ENCODE results near the gene LRPAP1. TPM values are rescaled to one million over a fixed set of nuclear protein-coding genes. Genes with fewer than 3 reads are reported as not detected.

Gene LRPAP1
- total RNA-seq, 5 donors from 2014 or later (not counting 1 experiment from before 2014, with no cell fraction given): 81.2 to 88.4 (median 81.9) TPM

DNA sequence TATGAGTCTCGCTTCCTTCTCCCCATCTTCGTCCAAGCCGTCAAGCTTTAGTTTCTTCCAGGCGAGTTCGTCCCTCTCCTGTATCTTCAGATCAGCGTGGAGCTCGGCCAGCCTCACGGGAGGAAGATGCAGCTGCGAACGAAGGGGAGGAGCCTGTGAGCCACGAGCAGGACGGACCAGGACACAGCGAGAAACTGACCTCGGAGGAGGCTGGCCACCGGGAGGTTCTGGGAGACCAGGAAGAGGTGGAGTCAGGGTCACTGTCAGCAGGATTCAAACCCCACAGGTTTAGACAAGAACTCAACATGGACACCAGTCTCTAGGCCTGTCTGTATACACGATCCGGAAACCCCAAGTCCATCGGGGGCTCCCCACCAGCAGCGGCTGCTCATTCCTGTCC lies 7.3 kb downstream of the LRPAP1 start:
- Histone ChIP-seq H3K27ac (ENCODE audit: low read length) (no peak overlapping the region), H3K27me3 (replicated peaks in 1 of 2; ENCODE audit: control insufficient read depth in 2 of 2, extremely low read depth in 1 of 2, insufficient read depth in 2 of 2, low read length in 1 of 2) (no peaks in the 10 kb centered on the region), H3K4me3 (ENCODE audit: control insufficient read depth in 1 of 2, extremely low read depth in 1 of 2, low read length in 1 of 2) (no peak overlapping the region), H3K9me3 (no peaks in the 10 kb centered on the region), H3K4me1 (ENCODE audit: control insufficient read depth in 1 of 2, extremely low read depth in 1 of 2, insufficient read depth in 2 of 2, low read length in 2 of 2) (peaks cover 0 to 26% of the 10 kb centered on the region in 2 experiments), H3K36me3 (ENCODE audit: control insufficient read depth in 2 of 2, extremely low read depth in 1 of 2, insufficient read depth in 1 of 2, low read length in 1 of 2) (peaks cover 11 to 73% of the 10 kb centered on the region in 2 donors)
- POLR2A ChIA-PET: interaction anchor here in 1 of 2 donors (0.5 kb wide), 1 partner anchor 1005 kb away, joined by 12 read pairs; no protein-coding TSS in a partner anchor
- Mint-ChIP-seq H3K27ac (no peak overlapping the region), H3K4me3 (no peak overlapping the region), H3K27me3 (no peaks in the 10 kb centered on the region), H3K4me1 (peaks cover 22 to 25% (median 22%) of the 10 kb centered on the region in 3 donors), H3K36me3 (peaks cover 9% of the 10 kb centered on the region), H3K9me3 (no peaks in the 10 kb centered on the region)
- DNase-seq (no peak), ATAC-seq (replicated peaks in 1 of 4) (no peak)
- CTCF ChIA-PET: no interaction called here
- WGBS (ENCODE audit: insufficient coverage): 87% methylated on average over 16 of the region's 19 CpGs

- H3K36me3 ChIP-seq (ENCODE audit: control insufficient read depth in 2 of 2, extremely low read depth in 1 of 2, insufficient read depth in 1 of 2, low read length in 1 of 2): peaks cover 13 to 74% of the 10 kb centered on the region in 2 donors
- POLR2A ChIA-PET: no interaction called here
Measured at GRCh38 chr4:3524349-3524748, 7.9 kb downstream of the LRPAP1 start.

GRCh38 chr4:3523628-3524221 lies 8.5 kb downstream of the LRPAP1 start:
- Mint-ChIP-seq H3K27ac (no peak overlapping the region), H3K9me3 (no peaks in the 10 kb centered on the region), H3K4me3 (no peak overlapping the region), H3K4me1 (peaks cover 16 to 19% (median 17%) of the 10 kb centered on the region in 3 donors), H3K36me3 (peaks cover 11% of the 10 kb centered on the region), H3K27me3 (no peaks in the 10 kb centered on the region)
- Histone ChIP-seq H3K36me3 (ENCODE audit: control insufficient read depth in 2 of 2, extremely low read depth in 1 of 2, insufficient read depth in 1 of 2, low read length in 1 of 2) (peaks cover 18 to 78% of the 10 kb centered on the region in 2 donors), H3K27ac (ENCODE audit: low read length) (no peak overlapping the region), H3K9me3 (no peaks in the 10 kb centered on the region), H3K27me3 (replicated peaks in 1 of 2; ENCODE audit: control insufficient read depth in 2 of 2, extremely low read depth in 1 of 2, insufficient read depth in 2 of 2, low read length in 1 of 2) (no peaks in the 10 kb centered on the region), H3K4me1 (ENCODE audit: control insufficient read depth in 1 of 2, extremely low read depth in 1 of 2, insufficient read depth in 2 of 2, low read length in 2 of 2) (peaks cover 0 to 17% of the 10 kb centered on the region in 2 experiments), H3K4me3 (ENCODE audit: control insufficient read depth in 1 of 2, extremely low read depth in 1 of 2, low read length in 1 of 2) (no peak overlapping the region)
- ATAC-seq (replicated peaks in 1 of 4) (no peak), DNase-seq (no peak)
- 95% methylated on average over 13 of the region's 24 CpGs for WGBS (ENCODE audit: insufficient coverage)
- CTCF ChIA-PET: no interaction called here
- POLR2A ChIA-PET: no interaction called here

More at GRCh38 chr4:3524349-3524748, 7.9 kb downstream of the LRPAP1 start:
- Histone ChIP-seq H3K9me3 (no peaks in the 10 kb centered on the region), H3K27me3 (replicated peaks in 1 of 2; ENCODE audit: control insufficient read depth in 2 of 2, extremely low read depth in 1 of 2, insufficient read depth in 2 of 2, low read length in 1 of 2) (no peaks in the 10 kb centered on the region), H3K4me3 (ENCODE audit: control insufficient read depth in 1 of 2, extremely low read depth in 1 of 2, low read length in 1 of 2) (no peak overlapping the region), H3K4me1 (ENCODE audit: control insufficient read depth in 1 of 2, extremely low read depth in 1 of 2, insufficient read depth in 2 of 2, low read length in 2 of 2) (peaks cover 0 to 20% of the 10 kb centered on the region in 2 experiments), H3K27ac (ENCODE audit: low read length) (no peak overlapping the region)
- H3K4me1 Mint-ChIP-seq: peaks cover 17 to 20% (median 19%) of the 10 kb centered on the region in 3 donors
- H3K27ac Mint-ChIP-seq: no peak overlapping the region
- DNase-seq (no peak), ATAC-seq (replicated peaks in 1 of 4) (no peak)
- 95% methylated on average over 8 of the region's 8 CpGs for WGBS (ENCODE audit: insufficient coverage)
- peaks cover 11% of the 10 kb centered on the region for H3K36me3 Mint-ChIP-seq
- no peaks in the 10 kb centered on the region for H3K27me3 Mint-ChIP-seq
- no peaks in the 10 kb centered on the region for H3K9me3 Mint-ChIP-seq
- CTCF ChIA-PET: no interaction called here
- H3K4me3 Mint-ChIP-seq: no peak overlapping the region

DNA sequence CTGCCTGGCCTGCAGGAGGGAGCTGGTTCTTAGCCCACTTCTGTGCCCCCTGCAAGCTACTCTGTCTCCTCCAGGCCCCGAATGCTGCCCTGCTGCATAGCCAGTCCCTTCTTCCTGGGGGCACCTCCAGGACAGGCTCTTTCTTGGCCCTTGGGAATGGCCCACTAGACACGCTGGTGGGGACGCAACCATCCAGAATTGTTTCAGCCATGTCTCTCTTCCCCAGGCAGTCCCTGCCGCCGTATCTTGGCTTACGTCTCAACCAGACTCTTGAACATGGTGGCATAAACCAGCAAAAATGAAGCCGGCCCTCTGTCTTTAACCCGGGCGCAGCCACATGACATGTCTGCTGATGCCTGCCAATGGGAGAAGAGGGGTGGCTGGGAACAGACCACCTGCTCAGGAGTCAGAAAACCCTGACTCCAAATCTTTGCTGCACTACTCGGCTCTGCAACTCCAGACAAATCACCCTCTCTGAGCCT lies 9.0 kb downstream of the LRPAP1 start:
- ChIA-PET POLR2A (no interaction called here), CTCF (no interaction called here)
- DNase-seq (no peak), ATAC-seq (replicated peaks in 1 of 4) (no peak)
- no peaks in the 10 kb centered on the region for H3K27me3 ChIP-seq (replicated peaks in 1 of 2; ENCODE audit: control insufficient read depth in 2 of 2, extremely low read depth in 1 of 2, insufficient read depth in 2 of 2, low read length in 1 of 2)
- H3K9me3 ChIP-seq: no peaks in the 10 kb centered on the region
- Mint-ChIP-seq H3K4me3 (no peak overlapping the region), H3K27ac (no peak overlapping the region), H3K27me3 (no peaks in the 10 kb centered on the region), H3K36me3 (peaks cover 11% of the 10 kb centered on the region), H3K9me3 (no peaks in the 10 kb centered on the region), H3K4me1 (peaks cover 14 to 16% (median 14%) of the 10 kb centered on the region in 3 donors)
- no peak overlapping the region for H3K4me3 ChIP-seq (ENCODE audit: control insufficient read depth in 1 of 2, extremely low read depth in 1 of 2, low read length in 1 of 2)
- H3K4me1 ChIP-seq (ENCODE audit: control insufficient read depth in 1 of 2, extremely low read depth in 1 of 2, insufficient read depth in 2 of 2, low read length in 2 of 2): peaks cover 0 to 11% of the 10 kb centered on the region in 2 experiments
- 94% methylated on average over 9 of the region's 10 CpGs for WGBS (ENCODE audit: insufficient coverage)
- no peak overlapping the region for H3K27ac ChIP-seq (ENCODE audit: low read length)
- H3K36me3 ChIP-seq (ENCODE audit: control insufficient read depth in 2 of 2, extremely low read depth in 1 of 2, insufficient read depth in 1 of 2, low read length in 1 of 2): peaks cover 19 to 78% of the 10 kb centered on the region in 2 donors

DNA sequence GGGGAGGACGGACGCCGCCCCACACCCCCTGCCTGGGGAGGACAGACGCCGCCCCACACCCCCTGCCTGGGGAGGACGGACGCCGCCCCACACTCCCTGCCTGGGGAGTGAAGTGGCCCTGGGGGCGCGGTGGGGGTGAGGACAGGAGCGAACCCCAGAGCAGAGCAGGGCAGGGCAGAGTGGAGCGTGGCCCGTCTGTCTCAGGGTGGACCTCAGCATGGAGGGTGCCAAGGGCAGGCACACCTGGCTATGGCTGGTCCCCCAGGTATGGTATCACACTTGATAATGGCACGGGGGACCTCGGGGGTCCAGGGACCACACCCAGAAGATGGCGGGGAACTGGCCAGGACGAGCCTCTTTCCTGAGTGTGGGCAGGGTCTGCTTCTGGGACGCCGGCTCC lies 9.6 kb downstream of the LRPAP1 start:
- no peak overlapping the region for H3K4me3 Mint-ChIP-seq
- Histone ChIP-seq H3K27me3 (replicated peaks in 1 of 2; ENCODE audit: control insufficient read depth in 2 of 2, extremely low read depth in 1 of 2, insufficient read depth in 2 of 2, low read length in 1 of 2) (no peaks in the 10 kb centered on the region), H3K36me3 (ENCODE audit: control insufficient read depth in 2 of 2, extremely low read depth in 1 of 2, insufficient read depth in 1 of 2, low read length in 1 of 2) (peaks cover 22 to 77% of the 10 kb centered on the region in 2 donors), H3K4me3 (ENCODE audit: control insufficient read depth in 1 of 2, extremely low read depth in 1 of 2, low read length in 1 of 2) (no peak overlapping the region), H3K9me3 (no peaks in the 10 kb centered on the region), H3K4me1 (ENCODE audit: control insufficient read depth in 1 of 2, extremely low read depth in 1 of 2, insufficient read depth in 2 of 2, low read length in 2 of 2) (peaks cover 0 to 6% of the 10 kb centered on the region in 2 experiments), H3K27ac (ENCODE audit: low read length) (no peak overlapping the region)
- no peak for DNase-seq
- no peak for ATAC-seq (replicated peaks in 1 of 4)
- peaks cover 11% of the 10 kb centered on the region for H3K36me3 Mint-ChIP-seq
- POLR2A ChIA-PET: no interaction called here
- no peaks in the 10 kb centered on the region for H3K27me3 Mint-ChIP-seq
- no peaks in the 10 kb centered on the region for H3K9me3 Mint-ChIP-seq
- H3K27ac Mint-ChIP-seq: no peak overlapping the region
- CTCF ChIA-PET: no interaction called here
- H3K4me1 Mint-ChIP-seq: peaks cover 9 to 10% (median 10%) of the 10 kb centered on the region in 3 donors
- WGBS (ENCODE audit: insufficient coverage): over 99% methylated on average over 14 of the region's 19 CpGs

GRCh38 chr4:3522326-3522640 lies 9.9 kb downstream of the LRPAP1 start:
- H3K27me3 Mint-ChIP-seq: no peaks in the 10 kb centered on the region
- ChIA-PET POLR2A (no interaction called here), CTCF (no interaction called here)
- WGBS (ENCODE audit: insufficient coverage): 88% methylated on average over 8 of the region's 15 CpGs
- no peak overlapping the region for H3K4me3 Mint-ChIP-seq
- no peak for DNase-seq
- no peak overlapping the region for H3K27ac Mint-ChIP-seq
- no peaks in the 10 kb centered on the region for H3K9me3 Mint-ChIP-seq
- Histone ChIP-seq H3K9me3 (no peaks in the 10 kb centered on the region), H3K36me3 (ENCODE audit: control insufficient read depth in 2 of 2, extremely low read depth in 1 of 2, insufficient read depth in 1 of 2, low read length in 1 of 2) (peaks cover 22 to 80% of the 10 kb centered on the region in 2 donors), H3K4me3 (ENCODE audit: control insufficient read depth in 1 of 2, extremely low read depth in 1 of 2, low read length in 1 of 2) (no peak overlapping the region), H3K27me3 (replicated peaks in 1 of 2; ENCODE audit: control insufficient read depth in 2 of 2, extremely low read depth in 1 of 2, insufficient read depth in 2 of 2, low read length in 1 of 2) (no peaks in the 10 kb centered on the region), H3K4me1 (ENCODE audit: control insufficient read depth in 1 of 2, extremely low read depth in 1 of 2, insufficient read depth in 2 of 2, low read length in 2 of 2) (peaks cover 0 to 2% of the 10 kb centered on the region in 2 experiments), H3K27ac (ENCODE audit: low read length) (no peak overlapping the region)
- H3K36me3 Mint-ChIP-seq: peaks cover 14% of the 10 kb centered on the region
- no peak for ATAC-seq (replicated peaks in 1 of 4)
- H3K4me1 Mint-ChIP-seq: peaks cover 6 to 8% (median 7%) of the 10 kb centered on the region in 3 donors

Measured in T-cell (primary cell).